HG03439 (cell line): Measurements from ENCODE around the gene NEK9.
A peak's percentile ranks its signal among the peaks of the same experiment; 100 is the strongest.
"Not testable (repeated sequence)": the region's sequence is repeated elsewhere in the genome, so short reads cannot be mapped to it uniquely, and the experiment has no call there.

Source experiments
- ATAC-seq: cut with Tn5 transposase; IDR thresholded peaks from one replicate; pipeline ENCODE4 v1.9.1; 2021; ENCODE audit warnings: mild to moderate bottlenecking, moderate library complexity; ENCODE audit not compliant: unreplicated experiment

The NEK9 gene

GRCh38 chr14:75068294-75069120 is 58.3 kb downstream of the NEK9 start:
- ATAC-seq, result no peak

- ATAC-seq, result not testable (repeated sequence)
Measured at GRCh38 chr14:75067765-75068164, 59.1 kb downstream of the NEK9 start.

GRCh38 chr14:75067212-75067611 is 59.6 kb downstream of the NEK9 start:
- no peak for ATAC-seq

GRCh38 chr14:75066691-75067090 is 60.2 kb downstream of the NEK9 start:
- no peak for ATAC-seq

- ATAC-seq, result no peak
Measured at GRCh38 chr14:75064205-75064567, 62.7 kb downstream of the NEK9 start.

- ATAC-seq, result peak; percentile 95
Measured at GRCh38 chr14:75063491-75064204, 63.2 kb downstream of the NEK9 start, which contains the start of gene ACYP1. Gene ACYP1, minus strand, starts transcription at chr14:75064024. Its CDS starts 471 bp downstream, at chr14:75063553.

GRCh38 chr14:75063013-75063412 is 63.8 kb downstream of the NEK9 start:
- ATAC-seq, result no peak

GRCh38 chr14:75060420-75060819 is 66.4 kb downstream of the NEK9 start:
- no peak for ATAC-seq

GRCh38 chr14:75059642-75060041 is 67.2 kb downstream of the NEK9 start:
- no peak for ATAC-seq

GRCh38 chr14:75054421-75054820 is 72.4 kb downstream of the NEK9 start:
- no peak for ATAC-seq

- no peak for ATAC-seq
Measured at GRCh38 chr14:75053396-75054291, 73.2 kb downstream of the NEK9 start.

- no peak for ATAC-seq
Measured at GRCh38 chr14:75051556-75051899, 75.3 kb downstream of the NEK9 start.

- peak; percentile 74 for ATAC-seq
Measured at GRCh38 chr14:75050852-75051555, 75.8 kb downstream of the NEK9 start, which contains the start of gene MLH3. Gene MLH3, minus strand, starts transcription at chr14:75051467. Its CDS starts 1,812 bp downstream, at chr14:75049655.

GRCh38 chr14:75049731-75050201 is 77.1 kb downstream of the NEK9 start:
- no peak for ATAC-seq

GRCh38 chr14:75049136-75049535 is 77.7 kb downstream of the NEK9 start:
- no peak for ATAC-seq

GRCh38 chr14:75048101-75048500 is 78.7 kb downstream of the NEK9 start:
- no peak for ATAC-seq

GRCh38 chr14:75047506-75047905 is 79.3 kb downstream of the NEK9 start:
- ATAC-seq, result no peak

GRCh38 chr14:75046899-75047298 is 79.9 kb downstream of the NEK9 start:
- ATAC-seq, result no peak

GRCh38 chr14:75046275-75046674 is 80.6 kb downstream of the NEK9 start:
- ATAC-seq, result no peak

GRCh38 chr14:75044752-75045151 is 82.1 kb downstream of the NEK9 start:
- ATAC-seq, result no peak
